ENCODE data around the gene WDR89. TPM values are rescaled to one million over a fixed set of nuclear protein-coding genes. Genes with fewer than 3 reads are reported as not detected.
A peak's percentile ranks its signal among the peaks of the same experiment; 100 is the strongest.

WDR89 gene
- 10.6 to 11.7 TPM (median 10.8 TPM) in 3 replicates for total RNA-seq
- long read RNA-seq, partial matches to known transcripts: 0 of 8 reads
- long read RNA-seq, other reads (novel, unspliced or antisense): 7 of 8 reads

- peak within 1 kb of the TSS; percentile 97 for H3K4me3 Mint-ChIP-seq (ENCODE audit: unreplicated experiment)
- peaks cover 6% of the 10 kb centered on the region for H3K9me3 Mint-ChIP-seq (ENCODE audit: low read depth)
- no peaks in the 10 kb centered on the region for H3K27me3 Mint-ChIP-seq (ENCODE audit: low read depth)
- peak; percentile 99 for DNase-seq (ENCODE audit: low spot score)
- peak; percentile 83 for TF ChIP-seq CTCF (IDR thresholded peaks at IDR 0.05)
- peaks cover 4% of the 10 kb centered on the region for H3K36me3 Mint-ChIP-seq (ENCODE audit: low read depth)
- peak within 1 kb of the TSS; percentile 96 for H3K27ac Mint-ChIP-seq (ENCODE audit: unreplicated experiment)
- peaks cover 13% of the 10 kb centered on the region for H3K4me1 Mint-ChIP-seq (ENCODE audit: low read depth)
These were observed at the start of gene WDR89 for GRCh38 chr14:63641473-63642228. WDR89 (minus strand) TSS chr14:63641871; CDS start chr14:63599942, 41,929 bp downstream.

GRCh38 chr14:63689132-63689531 is 47.5 kb upstream of the WDR89 start:
- no peak overlapping the region for H3K27ac Mint-ChIP-seq (ENCODE audit: unreplicated experiment)
- no peaks in the 10 kb centered on the region for H3K4me1 Mint-ChIP-seq (ENCODE audit: low read depth)
- H3K4me3 Mint-ChIP-seq (ENCODE audit: unreplicated experiment): no peak overlapping the region
- H3K27me3 Mint-ChIP-seq (ENCODE audit: low read depth): no peaks in the 10 kb centered on the region
- no peaks in the 10 kb centered on the region for H3K9me3 Mint-ChIP-seq (ENCODE audit: low read depth)
- DNase-seq (ENCODE audit: low spot score): no peak
- no peak for TF ChIP-seq CTCF (IDR thresholded peaks at IDR 0.05)
- peaks cover 7% of the 10 kb centered on the region for H3K36me3 Mint-ChIP-seq (ENCODE audit: low read depth)

- peaks cover 7% of the 10 kb centered on the region for H3K36me3 Mint-ChIP-seq (ENCODE audit: low read depth)
- no peaks in the 10 kb centered on the region for H3K27me3 Mint-ChIP-seq (ENCODE audit: low read depth)
- no peak for TF ChIP-seq CTCF (IDR thresholded peaks at IDR 0.05)
- no peaks in the 10 kb centered on the region for H3K4me1 Mint-ChIP-seq (ENCODE audit: low read depth)
- H3K27ac Mint-ChIP-seq (ENCODE audit: unreplicated experiment): no peak overlapping the region
- H3K4me3 Mint-ChIP-seq (ENCODE audit: unreplicated experiment): no peak overlapping the region
- H3K9me3 Mint-ChIP-seq (ENCODE audit: low read depth): no peaks in the 10 kb centered on the region
- DNase-seq (ENCODE audit: low spot score): no peak
These were observed 45.3 kb upstream of the WDR89 start for GRCh38 chr14:63686926-63687325.

GRCh38 chr14:63685401-63685800 is 43.7 kb upstream of the WDR89 start:
- TF ChIP-seq CTCF (IDR thresholded peaks at IDR 0.05): no peak
- no peak overlapping the region for H3K4me3 Mint-ChIP-seq (ENCODE audit: unreplicated experiment)
- H3K4me1 Mint-ChIP-seq (ENCODE audit: low read depth): no peaks in the 10 kb centered on the region
- H3K27ac Mint-ChIP-seq (ENCODE audit: unreplicated experiment): no peak overlapping the region
- H3K9me3 Mint-ChIP-seq (ENCODE audit: low read depth): no peaks in the 10 kb centered on the region
- no peak for DNase-seq (ENCODE audit: low spot score)
- H3K27me3 Mint-ChIP-seq (ENCODE audit: low read depth): no peaks in the 10 kb centered on the region
- peaks cover 4% of the 10 kb centered on the region for H3K36me3 Mint-ChIP-seq (ENCODE audit: low read depth)

GRCh38 chr14:63682727-63683593 is 41.3 kb upstream of the WDR89 start:
- H3K27ac Mint-ChIP-seq (ENCODE audit: unreplicated experiment): no peak overlapping the region
- no peaks in the 10 kb centered on the region for H3K9me3 Mint-ChIP-seq (ENCODE audit: low read depth)
- no peak overlapping the region for H3K4me3 Mint-ChIP-seq (ENCODE audit: unreplicated experiment)
- H3K4me1 Mint-ChIP-seq (ENCODE audit: low read depth): no peaks in the 10 kb centered on the region
- TF ChIP-seq CTCF (IDR thresholded peaks at IDR 0.05): no peak
- DNase-seq (ENCODE audit: low spot score): no peak
- peaks cover 4% of the 10 kb centered on the region for H3K36me3 Mint-ChIP-seq (ENCODE audit: low read depth)
- H3K27me3 Mint-ChIP-seq (ENCODE audit: low read depth): no peaks in the 10 kb centered on the region
